Measurements from ENCODE around the gene PCDHB6.
"Not testable (repeated sequence)": the region's sequence is repeated elsewhere in the genome, so short reads cannot be mapped to it uniquely, and the experiment has no call there.

The PCDHB6 gene

GRCh38 chr5:141149812-141150211 is at the start of gene PCDHB6:
Gene PCDHB6, plus strand, starts transcription at chr5:141150057. Its CDS starts 201 bp downstream, at chr5:141150258.
- peak; percentile 13 for DNase-seq

GRCh38 chr5:141100243-141100805 is 49.5 kb upstream of the PCDHB6 start, which contains the start of gene PCDHB3:
Gene PCDHB3, plus strand, starts transcription at chr5:141100473. Its CDS starts 177 bp downstream, at chr5:141100650.
- peak; percentile 61 for DNase-seq

GRCh38 chr5:141101059-141101458 is 48.8 kb upstream of the PCDHB6 start:
- DNase-seq = no peak

GRCh38 chr5:141102070-141102469 is 47.8 kb upstream of the PCDHB6 start:
- DNase-seq = not testable (repeated sequence)

GRCh38 chr5:141102471-141102870 is 47.4 kb upstream of the PCDHB6 start:
- DNase-seq = not testable (repeated sequence)

- no peak for DNase-seq
Observed at GRCh38 chr5:141105350-141105749, 44.5 kb upstream of the PCDHB6 start.

GRCh38 chr5:141119250-141119649 is 30.6 kb upstream of the PCDHB6 start:
- no peak for DNase-seq

GRCh38 chr5:141121563-141121962 is 28.3 kb upstream of the PCDHB6 start, which contains the start of gene PCDHB4:
Gene PCDHB4, plus strand, starts transcription at chr5:141121818. Its CDS starts 181 bp downstream, at chr5:141121999.
- peak; percentile 5 for DNase-seq

GRCh38 chr5:141121985-141122384 is 27.9 kb upstream of the PCDHB6 start:
- no peak for DNase-seq

GRCh38 chr5:141123396-141124135 is 26.3 kb upstream of the PCDHB6 start:
- DNase-seq = not testable (repeated sequence)

GRCh38 chr5:141127305-141127704 is 22.6 kb upstream of the PCDHB6 start:
- no peak for DNase-seq

GRCh38 chr5:141135030-141135717 is 14.7 kb upstream of the PCDHB6 start, which contains the start of gene PCDHB5:
Gene PCDHB5, plus strand, starts transcription at chr5:141135206. Its CDS starts 229 bp downstream, at chr5:141135435.
- DNase-seq = peak; percentile 7

GRCh38 chr5:141135718-141136266 is 14.1 kb upstream of the PCDHB6 start:
- no peak for DNase-seq

- not testable (repeated sequence) for DNase-seq
Observed at GRCh38 chr5:141137346-141137745, 12.5 kb upstream of the PCDHB6 start.

- no peak for DNase-seq
Observed at GRCh38 chr5:141150224-141150992, 551 bp downstream of the PCDHB6 start.

GRCh38 chr5:141150993-141151325 is 1.1 kb downstream of the PCDHB6 start:
- no peak for DNase-seq

- DNase-seq = not testable (repeated sequence)
Observed at GRCh38 chr5:141151632-141152031, 1.8 kb downstream of the PCDHB6 start.

- not testable (repeated sequence) for DNase-seq
Observed at GRCh38 chr5:141152096-141152495, 2.2 kb downstream of the PCDHB6 start.

- no peak for DNase-seq
Observed at GRCh38 chr5:141155540-141156374, 5.9 kb downstream of the PCDHB6 start.

GRCh38 chr5:141157356-141157755 is 7.5 kb downstream of the PCDHB6 start:
- DNase-seq = not testable (repeated sequence)

GRCh38 chr5:141157901-141158300 is 8.0 kb downstream of the PCDHB6 start:
- DNase-seq = not testable (repeated sequence)

All from stimulated activated CD4-positive, alpha-beta T cell treated with anti-CD3 and anti-CD28 coated beads, Interleukin-15, amount 100 ng/mL, for 24 hours (primary cell).